NCI-H2196 (cell line): ENCODE results near the gene MPPED1.

Source experiments
- DNase-seq: peaks from one replicate; lab custom pipeline; 2025; ENCODE audit not compliant: unreplicated experiment; lab: John Stamatoyannopoulos, UW

The MPPED1 gene

GRCh38 chr22:43491177-43491576, 79.4 kb downstream of the MPPED1 start:
- no peak for DNase-seq

GRCh38 chr22:43491737-43492136, 79.9 kb downstream of the MPPED1 start:
- no peak for DNase-seq

- DNase-seq, result no peak
Measured at GRCh38 chr22:43493297-43493696, 81.5 kb downstream of the MPPED1 start.

GRCh38 chr22:43497956-43498855, 86.4 kb downstream of the MPPED1 start:
- no peak for DNase-seq

- DNase-seq, result no peak
Measured at GRCh38 chr22:43498856-43499253, 87.0 kb downstream of the MPPED1 start.

GRCh38 chr22:43500792-43501785, 89.3 kb downstream of the MPPED1 start:
- DNase-seq, result no peak

GRCh38 chr22:43501878-43502277, 90.1 kb downstream of the MPPED1 start:
- no peak for DNase-seq

GRCh38 chr22:43502306-43502874, 90.6 kb downstream of the MPPED1 start:
- DNase-seq, result no peak

GRCh38 chr22:43504068-43504467, 92.3 kb downstream of the MPPED1 start:
- no peak for DNase-seq

- DNase-seq, result no peak
Measured at GRCh38 chr22:43504666-43505261, 93.0 kb downstream of the MPPED1 start.

- DNase-seq, result no peak
Measured at GRCh38 chr22:43505423-43505822, 93.6 kb downstream of the MPPED1 start.

- DNase-seq, result no peak
Measured at GRCh38 chr22:43505896-43506295, 94.1 kb downstream of the MPPED1 start.

GRCh38 chr22:43506487-43506886, 94.7 kb downstream of the MPPED1 start:
- DNase-seq, result no peak

- no peak for DNase-seq
Measured at GRCh38 chr22:43507235-43507634, 95.4 kb downstream of the MPPED1 start.

GRCh38 chr22:43508489-43508888, 96.7 kb downstream of the MPPED1 start:
- DNase-seq, result no peak

GRCh38 chr22:43509337-43509736, 97.5 kb downstream of the MPPED1 start:
- DNase-seq, result no peak

GRCh38 chr22:43510281-43511070, 98.7 kb downstream of the MPPED1 start:
- DNase-seq, result no peak

- no peak for DNase-seq
Measured at GRCh38 chr22:43511276-43511910, 99.6 kb downstream of the MPPED1 start.

- no peak for DNase-seq
Measured at GRCh38 chr22:43512279-43512678, 100.5 kb downstream of the MPPED1 start.
